ENCODE measurements around the gene SHROOM1.
"Not testable (repeated sequence)": the region's sequence is repeated elsewhere in the genome, so short reads cannot be mapped to it uniquely, and the experiment has no call there.

DNA sequence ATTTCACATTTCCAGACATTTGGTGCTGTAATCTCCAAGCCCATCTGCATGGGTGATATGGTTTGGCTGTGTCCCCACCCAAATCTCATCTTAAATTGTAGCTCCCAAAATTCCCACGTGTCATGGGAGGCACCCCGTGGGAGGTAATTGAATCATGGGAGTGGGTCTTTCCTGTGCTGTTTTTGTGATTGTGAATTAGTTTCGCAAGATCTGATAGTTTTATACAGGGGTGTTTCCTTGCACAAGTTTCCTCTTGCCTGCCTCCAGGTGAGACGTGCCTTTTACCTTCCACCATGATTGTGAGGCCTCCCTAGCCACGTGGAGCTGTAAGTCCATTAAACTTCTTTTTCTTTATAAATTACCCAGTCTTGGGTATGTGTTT lies 27.8 kb downstream of the SHROOM1 start:
- TF ChIP-seq CTCF, POLR2A (IDR thresholded peaks at IDR 0.05): not testable (repeated sequence)
